Skeletal muscle tissue (tissue), 4 donors: ENCODE results near the gene SKI. TPM values are rescaled to one million over a fixed set of nuclear protein-coding genes. Genes with fewer than 3 reads are reported as not detected.

Source experiments
- H3K27ac ChIP-seq: one replicate; pipeline ENCODE4 v1.7.0; 2013; ENCODE audit warnings: mild to moderate bottlenecking, low read depth, low read length, inconsistent platforms
- H3K27me3 ChIP-seq, 3 donors: one replicate each; pipeline ENCODE4 v1.7.0; 2013; ENCODE audit warnings: low read length in 3 of 3; ENCODE audit not compliant: control insufficient read depth in 3 of 3, insufficient read depth in 3 of 3
- H3K36me3 ChIP-seq, 3 donors: one replicate each; pipeline ENCODE4 v1.7.0; 2013; ENCODE audit warnings: low read length in 3 of 3; ENCODE audit not compliant: control insufficient read depth in 3 of 3, insufficient read depth in 3 of 3
- H3K4me1 ChIP-seq, 3 donors: one replicate each; pipeline ENCODE4 v1.7.0; 2013; ENCODE audit warnings: low read length in 3 of 3, mild to moderate bottlenecking in 3 of 3; ENCODE audit not compliant: control insufficient read depth in 3 of 3, insufficient read depth in 3 of 3
- H3K4me3 ChIP-seq, 3 donors: one replicate each; pipeline ENCODE4 v1.7.0; 2013; ENCODE audit warnings: low read length in 3 of 3
- H3K9ac ChIP-seq, 3 donors: one replicate each; pipeline ENCODE4 v1.7.0; 2013; ENCODE audit warnings: low read length in 3 of 3, mild to moderate bottlenecking in 3 of 3, moderate library complexity in 2 of 3, low read depth in 1 of 3
- H3K9me3 ChIP-seq, 3 donors: one replicate each; pipeline ENCODE4 v1.7.0; 2013; ENCODE audit warnings: low read length in 3 of 3; ENCODE audit not compliant: control insufficient read depth in 3 of 3
- total RNA-seq: library from RNA; depleted of rRNA; stranded (reverse); fragments of >200 nt; gene quantifications from one replicate; pipeline ENCODE4 v1.2.3, GENCODE V29; 2014
- donor health status: Osteomylitis.

Gene SKI
- total RNA-seq, 1 donor from 2014 or later = 19.3 TPM

GRCh38 chr1:2312160-2312514 is 84.0 kb downstream of the SKI start:
- Histone ChIP-seq H3K4me1 (peaks cover 39 to 45% (median 42%) of the 10 kb centered on the region in 3 donors), H3K36me3 (peaks cover 17 to 19% (median 19%) of the 10 kb centered on the region in 3 donors), H3K27me3 (peaks cover 0 to 4% (median 2%) of the 10 kb centered on the region in 3 donors), H3K9ac (no peak overlapping the region), H3K27ac (peak overlapping the region; percentile 25), H3K4me3 (no peak overlapping the region), H3K9me3 (no peaks in the 10 kb centered on the region)

GRCh38 chr1:2312515-2313301 is 84.6 kb downstream of the SKI start:
- peaks cover 40 to 49% (median 46%) of the 10 kb centered on the region in 3 donors for H3K4me1 ChIP-seq

GRCh38 chr1:2313651-2314261 is 85.6 kb downstream of the SKI start:
- Histone ChIP-seq H3K27me3 (peaks cover 2 to 15% (median 13%) of the 10 kb centered on the region in 3 donors), H3K9me3 (no peaks in the 10 kb centered on the region), H3K36me3 (peaks cover 2 to 4% (median 2%) of the 10 kb centered on the region in 3 donors), H3K27ac (peak overlapping the region; percentile 71), H3K9ac (peak overlapping the region in 2 of 3 donors; percentile 38 to 45), H3K4me1 (peaks cover 46 to 52% (median 51%) of the 10 kb centered on the region in 3 donors), H3K4me3 (peak overlapping the region in 1 of 3 donors; percentile 29)

More at GRCh38 chr1:2312515-2313301, 84.6 kb downstream of the SKI start:
- Histone ChIP-seq H3K9me3 (no peaks in the 10 kb centered on the region), H3K27ac (peak overlapping the region; percentile 71), H3K27me3 (peaks cover 2 to 5% (median 4%) of the 10 kb centered on the region in 3 donors), H3K36me3 (peaks cover 11 to 14% (median 13%) of the 10 kb centered on the region in 3 donors), H3K9ac (peak overlapping the region in 1 of 3 donors; percentile 45), H3K4me3 (no peak overlapping the region)

- H3K4me1 ChIP-seq = peaks cover 52 to 57% (median 56%) of the 10 kb centered on the region in 3 donors
- peak overlapping the region in 2 of 3 donors; percentile 38 to 45 for H3K9ac ChIP-seq
- H3K36me3 ChIP-seq = no peaks in the 10 kb centered on the region
- no peaks in the 10 kb centered on the region for H3K9me3 ChIP-seq
- H3K4me3 ChIP-seq = peak overlapping the region in 1 of 3 donors; percentile 29
- H3K27me3 ChIP-seq = peaks cover 2 to 17% (median 15%) of the 10 kb centered on the region in 3 donors
- H3K27ac ChIP-seq = peak overlapping the region; percentile 71
Observed at GRCh38 chr1:2314273-2314802, 86.2 kb downstream of the SKI start.

DNA sequence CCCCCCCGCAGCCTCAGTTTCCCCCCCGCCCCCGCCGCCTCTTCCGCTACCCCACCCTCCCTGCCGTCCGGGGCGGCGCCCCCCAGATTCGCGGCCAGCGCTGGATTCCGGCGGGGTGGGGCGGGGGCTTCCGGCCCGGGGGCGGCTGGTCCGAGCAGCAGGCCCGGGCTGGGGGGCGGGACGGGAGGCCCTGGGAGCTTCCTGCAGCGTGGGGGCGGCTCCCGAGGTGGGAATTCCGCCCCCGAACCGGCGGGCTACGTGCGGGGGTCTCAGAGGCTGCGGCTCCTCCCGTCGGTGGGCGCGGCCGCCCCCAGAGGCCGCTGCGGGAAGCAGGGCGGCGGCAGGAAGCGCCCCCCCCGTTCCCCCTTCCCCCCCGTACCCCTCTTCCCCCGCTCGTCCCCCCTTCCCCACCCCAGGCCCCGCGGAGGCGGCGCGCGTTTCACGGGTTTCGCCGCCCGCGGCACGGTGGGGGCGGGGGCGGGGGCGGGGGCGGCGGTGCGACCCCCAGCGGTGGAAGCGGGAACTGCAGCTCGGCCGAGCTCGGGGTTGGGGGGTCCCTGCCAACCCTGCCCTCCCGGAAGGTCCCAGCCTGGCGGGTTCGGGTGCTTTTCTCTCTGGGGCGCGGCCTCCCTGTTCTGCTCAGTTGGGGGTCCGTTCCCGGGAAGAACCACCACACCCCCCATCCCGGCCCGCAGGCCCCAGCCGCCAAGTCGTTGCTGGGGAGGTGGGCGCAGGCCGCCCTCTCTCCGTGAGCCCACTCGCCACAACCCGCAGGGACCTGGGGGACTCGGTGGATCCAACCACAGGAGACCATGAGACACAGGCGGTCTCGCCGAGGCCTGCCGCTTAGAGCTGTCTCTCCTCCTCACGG is 86.9 kb downstream of the SKI start:
- Histone ChIP-seq H3K27me3 (peaks cover 2 to 20% (median 16%) of the 10 kb centered on the region in 3 donors), H3K4me3 (no peak overlapping the region)

DNA sequence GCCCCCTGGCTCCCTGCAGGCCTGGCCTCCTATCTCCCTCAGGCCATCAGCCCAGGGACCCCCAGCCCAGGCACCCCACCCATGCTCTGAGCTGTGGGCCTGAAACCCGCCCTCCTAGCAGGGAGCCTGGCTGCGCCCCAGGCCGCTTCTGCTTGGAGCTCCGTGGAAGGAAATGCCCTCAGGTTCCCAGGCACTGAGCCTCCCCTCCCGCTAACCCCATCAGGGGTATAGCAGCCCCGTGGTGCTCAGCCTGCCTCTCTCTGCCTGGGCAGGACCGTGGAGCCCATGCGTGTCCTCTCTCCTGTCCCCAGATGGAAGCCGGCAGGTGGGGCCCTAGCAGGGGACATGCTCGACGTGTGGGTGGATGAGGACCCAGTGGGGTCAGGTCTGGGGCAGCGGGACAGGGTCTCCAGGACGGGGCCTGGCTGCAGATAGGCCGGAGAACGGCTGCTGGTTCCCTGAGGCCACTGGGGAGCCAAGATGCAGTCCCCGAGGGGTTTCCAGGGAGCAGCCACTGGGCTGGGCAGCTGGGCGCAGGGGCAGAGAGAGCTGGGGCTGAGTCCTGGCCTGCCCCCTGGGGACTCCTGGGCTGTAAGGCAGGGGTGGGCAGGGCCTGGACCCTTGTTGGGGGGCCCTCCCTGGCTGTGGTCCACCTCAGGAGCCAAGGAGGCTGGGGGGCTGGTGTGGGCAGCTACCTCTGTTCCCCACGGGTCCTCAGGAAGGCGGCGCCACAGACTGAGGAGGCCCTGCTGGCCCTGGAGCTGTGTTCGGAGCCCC is 87.7 kb downstream of the SKI start:
- Histone ChIP-seq H3K9me3 (no peaks in the 10 kb centered on the region), H3K27ac (peak overlapping the region; percentile 58), H3K27me3 (peaks cover 2 to 25% (median 24%) of the 10 kb centered on the region in 3 donors), H3K9ac (peak overlapping the region in 1 of 3 donors; percentile 50), H3K4me1 (peaks cover 50 to 67% (median 58%) of the 10 kb centered on the region in 3 donors), H3K36me3 (no peaks in the 10 kb centered on the region), H3K4me3 (no peak overlapping the region)

More for the DNA sequence above, 86.9 kb downstream of the SKI start:
- peak overlapping the region; percentile 71 for H3K27ac ChIP-seq
- peaks cover 55 to 62% (median 57%) of the 10 kb centered on the region in 3 donors for H3K4me1 ChIP-seq
- H3K9me3 ChIP-seq = no peaks in the 10 kb centered on the region
- H3K9ac ChIP-seq = peak overlapping the region in 1 of 3 donors; percentile 33
- H3K36me3 ChIP-seq = no peaks in the 10 kb centered on the region

DNA sequence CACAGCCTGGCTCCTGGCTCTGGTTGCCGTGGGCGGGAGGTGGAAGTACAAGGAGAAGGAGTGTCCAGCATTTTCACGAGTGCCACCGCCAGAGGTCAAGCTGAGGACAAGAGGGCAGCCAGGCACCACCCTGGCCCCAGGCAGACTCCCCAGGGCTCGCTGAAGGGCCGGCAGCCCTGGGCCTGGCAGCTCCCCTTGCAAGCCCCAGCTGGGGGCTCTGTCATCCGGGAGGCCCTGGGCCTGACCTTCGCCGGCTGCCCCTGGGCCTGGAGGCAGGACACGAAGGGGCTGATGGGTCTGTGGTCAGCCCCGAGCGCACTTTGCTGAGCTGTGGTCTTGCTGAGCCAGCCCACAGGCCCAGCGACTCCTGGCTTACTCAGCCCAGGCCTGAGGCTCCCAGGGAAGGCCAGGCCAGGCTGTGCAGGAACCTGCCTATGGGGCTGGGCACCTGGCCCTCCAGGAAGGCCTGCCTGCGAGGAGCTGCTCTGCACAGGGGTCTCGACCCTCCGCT is 88.4 kb downstream of the SKI start:
- H3K27me3 ChIP-seq = peaks cover 5 to 30% (median 27%) of the 10 kb centered on the region in 3 donors
- no peak overlapping the region for H3K4me3 ChIP-seq
- H3K9me3 ChIP-seq = no peaks in the 10 kb centered on the region
- H3K9ac ChIP-seq = peak overlapping the region in 1 of 3 donors; percentile 50
- no peaks in the 10 kb centered on the region for H3K36me3 ChIP-seq
- H3K4me1 ChIP-seq = peaks cover 56 to 69% (median 61%) of the 10 kb centered on the region in 3 donors
- H3K27ac ChIP-seq = peak overlapping the region; percentile 36

DNA sequence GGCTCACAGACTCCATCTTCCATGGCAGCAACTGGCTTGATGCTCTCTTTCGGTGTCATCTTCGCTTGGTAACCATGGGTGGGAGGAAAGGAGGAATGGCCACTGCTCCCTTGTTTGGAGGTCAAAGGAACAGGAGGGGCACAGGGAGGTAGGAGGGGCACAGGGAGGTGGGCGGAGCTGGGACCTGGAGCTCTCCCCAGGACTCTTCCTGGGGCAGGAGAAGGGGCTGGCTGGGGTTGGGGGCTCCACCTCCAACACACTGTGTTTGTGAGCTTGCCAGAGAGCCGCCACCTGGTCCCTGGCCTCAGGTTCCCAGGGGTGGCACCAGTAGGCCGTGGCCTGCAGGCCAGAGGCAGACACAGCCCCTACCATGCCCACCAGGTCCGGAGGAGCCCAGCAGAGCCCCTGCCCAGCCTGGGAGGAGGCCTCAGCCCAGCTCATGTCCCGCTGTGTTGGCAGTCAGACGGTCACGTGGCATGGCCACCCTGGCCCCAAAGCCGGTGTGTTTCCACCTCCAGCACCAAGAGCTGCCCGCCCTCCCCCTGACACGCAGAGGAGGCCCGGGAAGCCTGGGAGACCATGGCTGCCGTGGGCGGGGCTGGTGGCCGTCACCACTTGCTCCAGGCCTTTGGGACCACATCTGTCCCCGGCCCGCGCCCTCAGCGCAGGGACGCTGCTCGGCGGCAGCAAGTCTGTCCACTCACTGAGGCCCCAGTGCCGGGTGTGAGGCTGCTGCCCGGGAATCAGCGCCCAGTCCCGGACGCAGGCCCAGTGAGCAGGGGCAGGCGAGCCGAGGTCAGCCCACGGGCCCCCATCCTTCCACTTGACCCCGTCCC is 89.3 kb downstream of the SKI start:
- Histone ChIP-seq H3K9ac (peak overlapping the region in 1 of 3 donors; percentile 40), H3K27ac (peak overlapping the region; percentile 76), H3K9me3 (no peaks in the 10 kb centered on the region), H3K36me3 (no peaks in the 10 kb centered on the region), H3K4me3 (no peak overlapping the region), H3K27me3 (peaks cover 6 to 32% (median 27%) of the 10 kb centered on the region in 3 donors), H3K4me1 (peaks cover 58 to 71% (median 61%) of the 10 kb centered on the region in 3 donors)
